BLaER1 (cell line): ENCODE results near the gene HELZ.
"Not testable (repeated sequence)": the region's sequence is repeated elsewhere in the genome, so short reads cannot be mapped to it uniquely, and the experiment has no call there.

Experiments used
- H3K27ac ChIP-seq: shearing (Covaris generic); formaldehyde crosslinking; 2 replicates; pipeline ENCODE4 v1.8.1; 2022
- H3K27me3 ChIP-seq: shearing (Covaris generic); formaldehyde crosslinking; 2 replicates; pipeline ENCODE4 v1.8.1; 2022
- H3K36me3 ChIP-seq: shearing (Covaris generic); formaldehyde crosslinking; 2 replicates; pipeline ENCODE4 v1.8.1; 2022
- H3K4me1 ChIP-seq: shearing (Covaris generic); formaldehyde crosslinking; 2 replicates; pipeline ENCODE4 v1.8.1; 2022
- H3K4me2 ChIP-seq: shearing (Covaris generic); formaldehyde crosslinking; 2 replicates; pipeline ENCODE4 v1.8.1; 2022
- H3K4me3 ChIP-seq: shearing (Covaris generic); formaldehyde crosslinking; 2 replicates; pipeline ENCODE4 v1.8.1; 2022
- H3K9ac ChIP-seq: shearing (Covaris generic); formaldehyde crosslinking; 2 replicates; pipeline ENCODE4 v1.8.1; 2022
- H3K9me3 ChIP-seq: shearing (Covaris generic); formaldehyde crosslinking; 2 replicates; pipeline ENCODE4 v1.8.1; 2022
- H4K20me1 ChIP-seq: shearing (Covaris generic); formaldehyde crosslinking; 2 replicates; pipeline ENCODE4 v1.8.1; 2022
- Cebpa-rat ChIP-seq: shearing (Covaris generic); IDR thresholded peaks from 2 replicates; pipeline ENCODE4 v1.8.1; 2022

The HELZ gene

GRCh38 chr17:67245073-67245693, at the start of gene HELZ:
Gene HELZ, minus strand, starts transcription at chr17:67245196. Its CDS starts 26,392 bp downstream, at chr17:67218804.
- no peaks in the 10 kb centered on the region for H3K9me3 ChIP-seq
- H3K36me3 ChIP-seq = peaks cover 19% of the 10 kb centered on the region; the same call in 1 of the 2 replicates
- H3K27me3 ChIP-seq = peaks cover 8% of the 10 kb centered on the region; the same call in 1 of the 2 replicates
- peak within 1 kb of the TSS; percentile 100 for H3K4me3 ChIP-seq
- H3K4me1 ChIP-seq = peaks cover 44% of the 10 kb centered on the region
- TF ChIP-seq Cebpa-rat = no peak
- peak within 1 kb of the TSS; percentile 96 for H3K4me2 ChIP-seq
- peak within 1 kb of the TSS; percentile 95 for H3K27ac ChIP-seq
- H3K9ac ChIP-seq = peak within 1 kb of the TSS; percentile 97
- peaks cover 47% of the 10 kb centered on the region for H4K20me1 ChIP-seq

DNA sequence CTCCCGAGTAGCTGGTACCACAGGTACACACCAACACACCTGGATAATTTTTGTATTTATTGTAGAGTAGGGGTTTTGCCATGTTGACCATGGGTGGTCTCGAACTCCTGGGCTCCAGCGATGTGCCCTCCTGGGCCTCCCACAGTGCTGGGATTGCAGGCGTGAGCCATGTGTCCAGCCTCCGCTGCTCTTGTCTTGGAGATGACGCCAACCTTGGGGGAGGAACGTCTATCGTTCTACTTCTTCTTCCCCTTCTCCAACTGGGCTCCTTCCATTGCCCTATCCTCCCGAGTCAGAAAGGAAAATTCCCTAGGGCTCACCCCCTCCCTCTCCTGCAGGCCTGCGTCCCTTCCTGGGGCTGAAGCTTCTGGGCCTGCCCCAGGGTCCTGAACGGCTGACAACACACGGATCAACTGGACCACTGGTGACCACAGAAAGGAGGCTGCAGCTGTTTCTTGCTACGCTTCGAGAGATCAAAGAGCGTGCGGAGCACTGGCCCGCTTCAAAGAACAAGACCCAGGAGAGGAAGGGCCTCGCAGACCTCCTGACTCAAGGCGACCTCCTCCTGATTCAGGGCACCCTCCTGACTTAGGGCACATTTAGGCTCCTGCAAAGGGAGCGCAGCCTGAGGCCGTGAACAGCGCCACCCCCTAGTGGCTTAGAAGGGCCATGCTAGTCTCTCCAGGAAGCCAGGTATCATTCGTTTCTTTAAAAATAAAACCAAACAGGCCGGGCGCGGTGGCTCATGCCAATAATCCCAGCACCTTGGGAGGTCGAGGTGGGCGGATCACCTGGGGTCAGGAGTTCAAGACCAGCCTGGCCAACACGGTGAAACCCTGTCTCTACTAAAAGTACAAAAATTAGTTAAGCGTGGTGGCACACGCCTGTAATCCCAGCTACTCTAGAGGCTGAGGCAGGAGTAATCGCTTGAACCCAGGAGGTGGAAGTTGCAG, 48.5 kb upstream of the HELZ start:
- Histone ChIP-seq H3K4me1 (peaks cover 64% of the 10 kb centered on the region), H4K20me1 (no peaks in the 10 kb centered on the region), H3K4me3 (no peak overlapping the region), H3K9me3 (no peaks in the 10 kb centered on the region), H3K27me3 (no peaks in the 10 kb centered on the region), H3K36me3 (no peaks in the 10 kb centered on the region), H3K9ac (peak overlapping the region; percentile 27; the same call in 1 of the 2 replicates), H3K27ac (peak overlapping the region; percentile 39; the same call in 1 of the 2 replicates), H3K4me2 (peak overlapping the region; percentile 81)
- no peak for TF ChIP-seq Cebpa-rat

DNA sequence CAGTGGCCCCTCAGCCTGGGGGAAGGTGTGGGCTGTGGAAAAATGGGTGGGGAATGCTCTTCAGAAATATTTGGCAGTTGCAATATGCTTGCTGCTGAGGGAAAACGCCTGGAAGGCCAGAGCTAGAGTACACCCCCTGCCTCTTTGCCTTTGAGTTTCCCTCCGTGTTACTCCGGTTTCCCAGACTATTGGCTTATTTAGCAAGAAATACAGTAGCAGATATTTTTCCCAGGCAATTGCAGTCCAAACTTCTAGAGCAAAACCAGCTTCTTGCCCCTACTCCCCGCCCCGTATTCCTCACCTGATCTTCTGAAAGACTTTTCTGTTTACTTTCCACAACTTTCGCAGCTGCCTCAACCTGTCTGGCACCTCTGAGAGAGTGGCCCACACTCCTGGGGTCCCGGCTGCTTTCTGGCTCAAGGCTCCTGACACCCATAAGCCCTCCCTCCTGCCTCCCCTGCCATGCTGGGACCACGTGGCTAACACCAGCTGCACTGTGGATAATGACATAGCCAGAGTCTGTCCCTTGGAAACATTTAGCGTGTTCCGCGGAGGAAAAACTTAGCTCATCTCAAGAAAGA, 45.8 kb upstream of the HELZ start:
- Histone ChIP-seq H3K27ac (no peak overlapping the region), H4K20me1 (no peaks in the 10 kb centered on the region), H3K9ac (no peak overlapping the region), H3K4me1 (peaks cover 62% of the 10 kb centered on the region), H3K27me3 (no peaks in the 10 kb centered on the region), H3K9me3 (no peaks in the 10 kb centered on the region), H3K4me3 (no peak overlapping the region), H3K36me3 (no peaks in the 10 kb centered on the region), H3K4me2 (no peak overlapping the region)
- no peak for TF ChIP-seq Cebpa-rat

GRCh38 chr17:67290244-67290643, 45.2 kb upstream of the HELZ start:
- TF ChIP-seq Cebpa-rat = no peak
- peak overlapping the region; percentile 74; the same call in 1 of the 2 replicates for H3K4me2 ChIP-seq

DNA sequence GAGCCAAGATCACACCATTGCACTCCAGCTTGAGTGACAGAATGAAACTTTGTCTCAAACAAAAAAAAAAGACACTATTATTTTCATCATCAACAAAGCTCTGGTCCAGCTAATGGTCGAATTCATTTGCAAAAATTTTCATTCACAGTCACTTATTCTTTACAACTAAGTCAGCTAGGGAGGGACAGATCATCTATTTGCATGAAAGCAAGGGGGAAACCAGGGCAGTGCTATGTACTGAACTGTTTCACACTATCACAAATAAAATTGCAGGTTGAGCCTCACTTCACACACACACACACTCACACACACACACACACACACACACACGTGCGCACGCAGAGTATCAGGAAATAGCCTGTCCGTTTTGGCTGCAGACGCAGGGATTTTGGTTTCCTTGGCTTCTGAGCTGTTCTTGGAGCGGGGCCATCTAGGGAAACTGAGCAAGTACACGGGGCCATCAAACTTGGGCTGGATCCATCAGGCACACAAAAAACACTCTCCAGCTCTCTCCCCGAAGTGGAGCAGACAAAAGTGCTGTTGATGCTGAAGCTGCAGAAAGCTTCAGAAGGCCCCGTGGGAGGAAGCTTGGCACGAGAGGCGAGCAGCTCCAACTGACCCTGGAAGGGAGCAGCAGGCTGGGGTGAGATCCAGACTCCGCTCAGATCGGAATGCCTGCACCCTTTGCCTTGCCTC, 44.3 kb upstream of the HELZ start:
- H3K9ac ChIP-seq = peak overlapping the region; percentile 57; the same call in 1 of the 2 replicates
- H3K27ac ChIP-seq = peak overlapping the region; percentile 28; the same call in 1 of the 2 replicates
- H3K4me2 ChIP-seq = peak overlapping the region; percentile 74
- H4K20me1 ChIP-seq = no peaks in the 10 kb centered on the region
- H3K27me3 ChIP-seq = no peaks in the 10 kb centered on the region
- peak overlapping the region; percentile 35; the same call in 1 of the 2 replicates for H3K4me3 ChIP-seq
- no peak for TF ChIP-seq Cebpa-rat
- H3K36me3 ChIP-seq = no peaks in the 10 kb centered on the region
- peaks cover 56% of the 10 kb centered on the region for H3K4me1 ChIP-seq
- no peaks in the 10 kb centered on the region for H3K9me3 ChIP-seq

More at GRCh38 chr17:67290244-67290643, 45.2 kb upstream of the HELZ start:
- no peaks in the 10 kb centered on the region for H3K36me3 ChIP-seq
- H3K9me3 ChIP-seq = no peaks in the 10 kb centered on the region
- H3K4me1 ChIP-seq = peaks cover 61% of the 10 kb centered on the region
- H3K9ac ChIP-seq = no peak overlapping the region
- no peak overlapping the region for H3K4me3 ChIP-seq
- H3K27ac ChIP-seq = no peak overlapping the region
- no peaks in the 10 kb centered on the region for H4K20me1 ChIP-seq
- H3K27me3 ChIP-seq = no peaks in the 10 kb centered on the region

GRCh38 chr17:67286826-67287225, 41.8 kb upstream of the HELZ start:
- not testable (repeated sequence) for H4K20me1 ChIP-seq, H3K9me3 ChIP-seq, H3K27me3 ChIP-seq, H3K4me2 ChIP-seq, H3K36me3 ChIP-seq, H3K4me3 ChIP-seq, H3K27ac ChIP-seq, H3K9ac ChIP-seq
- H3K4me1 ChIP-seq = peaks cover 38% of the 10 kb centered on the region

DNA sequence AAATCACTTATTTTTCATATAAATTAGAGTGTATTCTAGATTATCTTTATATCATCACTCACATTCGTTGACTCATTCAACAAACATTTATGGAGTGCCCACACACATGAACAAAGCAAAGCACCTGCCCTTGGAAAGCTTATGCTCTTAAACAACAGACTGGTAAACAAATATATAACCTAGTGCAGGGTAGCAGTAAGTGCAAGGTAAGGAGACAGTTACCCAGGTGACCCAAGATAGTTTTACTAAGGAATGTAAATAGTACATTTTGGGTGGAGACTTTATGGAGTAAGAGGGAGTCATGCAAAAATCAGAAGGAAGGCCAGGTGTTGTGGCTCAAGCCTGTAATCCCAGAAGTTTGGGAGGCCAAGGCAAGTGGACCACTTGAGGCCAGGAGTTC, 40.4 kb upstream of the HELZ start:
- H3K9me3 ChIP-seq = no peaks in the 10 kb centered on the region
- TF ChIP-seq Cebpa-rat = no peak
- H3K4me1 ChIP-seq = peaks cover 31% of the 10 kb centered on the region
- no peak overlapping the region for H3K4me3 ChIP-seq
- no peaks in the 10 kb centered on the region for H3K27me3 ChIP-seq
- no peaks in the 10 kb centered on the region for H3K36me3 ChIP-seq
- H3K4me2 ChIP-seq = no peak overlapping the region
- no peak overlapping the region for H3K27ac ChIP-seq
- H4K20me1 ChIP-seq = no peaks in the 10 kb centered on the region
- no peak overlapping the region for H3K9ac ChIP-seq

DNA sequence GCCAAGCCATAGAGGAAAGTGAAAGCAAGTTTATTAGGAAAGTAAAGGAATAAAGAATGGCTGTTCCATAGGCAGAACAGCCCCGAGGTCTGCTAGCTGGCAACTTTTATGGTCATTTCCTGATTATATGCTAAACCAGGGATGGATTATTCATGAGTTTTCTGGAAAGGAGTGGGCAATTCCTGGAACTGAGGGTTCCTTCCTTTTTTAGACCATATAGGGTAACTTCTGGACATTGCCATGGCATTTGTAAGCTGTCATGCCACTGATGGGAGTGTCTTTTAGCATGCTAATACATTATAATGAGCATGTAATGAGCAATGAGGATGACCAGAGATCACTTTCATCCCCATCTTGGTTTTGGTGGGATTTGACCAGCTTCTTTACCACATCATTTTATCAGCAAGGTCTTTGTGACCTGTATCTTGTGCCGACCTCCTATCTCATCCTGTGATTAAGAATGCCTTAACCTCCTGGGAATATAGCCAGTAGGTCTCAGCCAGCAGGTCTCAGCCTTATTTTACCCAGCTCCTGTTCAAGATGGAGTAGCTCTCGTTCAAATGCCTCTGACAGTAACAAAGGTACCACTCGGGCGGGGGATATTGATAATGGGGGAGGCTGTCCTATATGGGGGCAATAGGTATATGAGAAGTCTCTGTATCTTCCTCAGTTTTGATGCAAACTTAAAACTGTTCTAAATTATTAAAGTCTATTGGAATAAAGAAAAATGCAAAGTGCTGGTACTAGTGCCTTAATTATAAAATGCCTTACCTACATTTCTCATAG, 38.9 kb upstream of the HELZ start:
- H3K4me1 ChIP-seq = peaks cover 17% of the 10 kb centered on the region
- H3K4me2 ChIP-seq = no peak overlapping the region
- no peak overlapping the region for H3K4me3 ChIP-seq
- no peak overlapping the region for H3K9ac ChIP-seq
- H3K9me3 ChIP-seq = no peaks in the 10 kb centered on the region
- H3K36me3 ChIP-seq = no peaks in the 10 kb centered on the region
- H3K27me3 ChIP-seq = no peaks in the 10 kb centered on the region
- H3K27ac ChIP-seq = no peak overlapping the region
- H4K20me1 ChIP-seq = no peaks in the 10 kb centered on the region
- no peak for TF ChIP-seq Cebpa-rat

DNA sequence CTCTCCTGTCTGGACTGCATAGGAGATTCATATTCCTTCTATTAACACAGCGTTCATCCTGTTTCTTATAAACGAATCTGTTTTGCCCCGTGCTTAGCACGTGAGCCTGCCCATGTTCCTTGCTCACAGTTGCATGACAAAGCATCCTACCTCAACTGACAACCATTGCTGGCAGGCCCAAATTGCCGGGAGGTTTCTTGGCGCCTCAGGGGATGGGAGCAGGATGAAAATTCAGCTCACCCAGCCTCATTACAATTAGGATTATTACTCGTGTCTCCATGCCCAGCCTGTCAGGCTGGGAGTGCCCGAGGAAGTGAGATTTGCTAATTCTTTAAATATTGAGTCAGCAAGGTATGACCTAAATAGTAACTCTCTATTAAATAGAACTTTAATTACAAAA, 36.7 kb upstream of the HELZ start:
- Histone ChIP-seq H3K9me3 (no peaks in the 10 kb centered on the region), H3K27ac (no peak overlapping the region), H3K4me1 (no peaks in the 10 kb centered on the region), H4K20me1 (no peaks in the 10 kb centered on the region), H3K27me3 (no peaks in the 10 kb centered on the region), H3K4me3 (no peak overlapping the region), H3K9ac (no peak overlapping the region), H3K36me3 (no peaks in the 10 kb centered on the region), H3K4me2 (no peak overlapping the region)
- TF ChIP-seq Cebpa-rat = no peak
